Bronchial epithelial cell (primary cell): Measurements from ENCODE around the gene ZNF528. TPM values are rescaled to one million over a fixed set of nuclear protein-coding genes. Genes with fewer than 3 reads are reported as not detected.

Source experiments
- DNase-seq: peaks from one replicate; pipeline ENCODE4 v3.0.0-alpha.2; 2010; ENCODE audit warnings: low read depth
- FAIRE-seq: peaks from 2 replicates; lab custom pipeline; 2011; peaks lifted over from hg19 to GRCh38; lab: Jason Lieb, UNC
- H3K27me3 ChIP-seq: 2 replicates; pipeline ENCODE4 v1.5.1; 2011; ENCODE audit warnings: low read length; ENCODE audit not compliant: control insufficient read depth, insufficient read depth
- H3K36me3 ChIP-seq: 2 replicates; pipeline ENCODE4 v1.5.1; 2011; ENCODE audit warnings: low read length; ENCODE audit not compliant: control insufficient read depth, insufficient read depth
- H3K4me3 ChIP-seq: 2 replicates; pipeline ENCODE4 v1.5.1; 2011; ENCODE audit warnings: mild to moderate bottlenecking, low read depth, low read length, control low read depth
- total RNA-seq: library from RNA; depleted of rRNA; stranded (reverse); fragments of >200 nt; gene quantifications from 2 replicates; pipeline ENCODE4 v1.2.1, GENCODE V29; 2014
- TF ChIP-seq, protein P1 (sequence below): IDR thresholded peaks from 2 replicates; pipeline ENCODE4 v1.5.1; 2011; ENCODE audit warnings: mild to moderate bottlenecking, moderate library complexity, low read length, control low read depth, inconsistent platforms; ENCODE audit not compliant: insufficient read depth, severe bottlenecking

ZNF528 gene
- 15.8 and 32.5 TPM in 2 replicates for total RNA-seq

GRCh38 chr19:52397310-52398080 is at the start of gene ZNF528:
TSS of gene ZNF528 (plus strand) at chr19:52397849. CDS start at chr19:52402014, 4,165 bp downstream.
- H3K36me3 ChIP-seq, result peaks cover 16% of the 10 kb centered on the region
- peak within 1 kb of the TSS; percentile 61 for H3K4me3 ChIP-seq
- DNase-seq, result peak; percentile 71
- TF ChIP-seq, protein P1, sequence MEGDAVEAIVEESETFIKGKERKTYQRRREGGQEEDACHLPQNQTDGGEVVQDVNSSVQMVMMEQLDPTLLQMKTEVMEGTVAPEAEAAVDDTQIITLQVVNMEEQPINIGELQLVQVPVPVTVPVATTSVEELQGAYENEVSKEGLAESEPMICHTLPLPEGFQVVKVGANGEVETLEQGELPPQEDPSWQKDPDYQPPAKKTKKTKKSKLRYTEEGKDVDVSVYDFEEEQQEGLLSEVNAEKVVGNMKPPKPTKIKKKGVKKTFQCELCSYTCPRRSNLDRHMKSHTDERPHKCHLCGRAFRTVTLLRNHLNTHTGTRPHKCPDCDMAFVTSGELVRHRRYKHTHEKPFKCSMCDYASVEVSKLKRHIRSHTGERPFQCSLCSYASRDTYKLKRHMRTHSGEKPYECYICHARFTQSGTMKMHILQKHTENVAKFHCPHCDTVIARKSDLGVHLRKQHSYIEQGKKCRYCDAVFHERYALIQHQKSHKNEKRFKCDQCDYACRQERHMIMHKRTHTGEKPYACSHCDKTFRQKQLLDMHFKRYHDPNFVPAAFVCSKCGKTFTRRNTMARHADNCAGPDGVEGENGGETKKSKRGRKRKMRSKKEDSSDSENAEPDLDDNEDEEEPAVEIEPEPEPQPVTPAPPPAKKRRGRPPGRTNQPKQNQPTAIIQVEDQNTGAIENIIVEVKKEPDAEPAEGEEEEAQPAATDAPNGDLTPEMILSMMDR, result no peak
- FAIRE-seq, result no peak
- no peaks in the 10 kb centered on the region for H3K27me3 ChIP-seq

- Histone ChIP-seq H3K36me3 (peaks cover 1% of the 10 kb centered on the region), H3K27me3 (no peaks in the 10 kb centered on the region), H3K4me3 (no peak overlapping the region)
- DNase-seq (no peak), FAIRE-seq (no peak)
- TF ChIP-seq, protein P1, result no peak
These were observed 46.1 kb upstream of the ZNF528 start for GRCh38 chr19:52351512-52351911.

- no peak overlapping the region for H3K4me3 ChIP-seq
- FAIRE-seq (no peak), DNase-seq (no peak)
- no peaks in the 10 kb centered on the region for H3K36me3 ChIP-seq
- H3K27me3 ChIP-seq, result no peaks in the 10 kb centered on the region
- TF ChIP-seq, protein P1, result no peak
These were observed 31.2 kb upstream of the ZNF528 start for GRCh38 chr19:52366414-52366824.

DNA sequence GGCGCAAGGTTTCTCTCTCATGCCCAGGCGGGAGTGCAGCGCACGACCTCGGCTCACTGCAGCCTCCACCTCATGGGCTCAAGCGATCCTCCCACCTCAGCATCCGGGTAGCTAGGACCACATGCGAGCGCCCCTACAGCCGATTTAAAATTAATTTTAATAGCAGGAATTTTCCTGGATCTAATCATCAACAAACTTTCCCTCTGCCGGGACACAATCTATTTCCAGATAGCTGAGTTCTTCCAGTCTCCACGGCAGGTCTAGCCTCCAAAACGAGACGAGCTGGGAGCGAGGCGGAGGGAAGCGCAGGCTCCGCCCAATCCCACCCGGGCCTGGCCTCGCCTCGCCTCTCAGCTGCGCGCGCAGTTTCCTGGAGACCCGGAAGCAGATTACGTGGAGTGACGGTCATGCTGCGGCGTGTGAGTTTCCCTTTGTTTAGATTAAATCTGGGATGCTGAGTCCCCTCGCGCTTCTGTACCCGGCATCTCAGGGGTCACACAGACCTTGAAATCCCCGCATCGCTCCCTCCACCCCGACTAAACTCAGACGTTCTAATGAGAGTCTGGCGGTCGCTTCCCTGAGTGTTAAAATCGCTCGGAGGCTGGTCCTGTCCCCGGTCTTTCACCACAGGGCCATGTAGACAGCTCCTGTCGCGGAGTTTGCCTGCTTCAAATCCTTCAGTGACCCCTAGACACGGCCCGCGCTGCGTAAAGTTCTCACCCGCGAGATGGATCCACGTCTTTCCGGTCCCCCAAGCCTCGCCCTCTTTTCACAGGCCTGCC is 27.9 kb upstream of the ZNF528 start, which contains the start of gene ZNF880:
TSS of gene ZNF880 (plus strand) at position 365 of the 782 bp plus-strand sequence. CDS start at position 408, 43 bp downstream.
- H3K27me3 ChIP-seq, result no peaks in the 10 kb centered on the region
- peak within 1 kb of the TSS; percentile 70 for H3K4me3 ChIP-seq
- peak; percentile 43 for FAIRE-seq
- TF ChIP-seq, protein P1, result no peak
- DNase-seq, result peak; percentile 69
- peaks cover 4% of the 10 kb centered on the region for H3K36me3 ChIP-seq

- Histone ChIP-seq H3K4me3 (peak overlapping the region; percentile 70), H3K36me3 (peaks cover 4% of the 10 kb centered on the region), H3K27me3 (no peaks in the 10 kb centered on the region)
- TF ChIP-seq, protein P1, result no peak
- DNase-seq, result no peak
- FAIRE-seq, result no peak
These were observed 27.3 kb upstream of the ZNF528 start for GRCh38 chr19:52370341-52370710.
